ENCODE data around the gene NRG2. TPM values are rescaled to one million over a fixed set of nuclear protein-coding genes. Genes with fewer than 3 reads are reported as not detected.

NRG2 gene
- total RNA-seq, 1 experiment from 2014 or later: 0.59 TPM

- no TSS peak for BruUV-seq (replicated peaks)
- Histone ChIP-seq H3K27me3 (replicated peaks; ENCODE audit: control insufficient read depth, insufficient read depth, low read length) (no peaks in the 10 kb centered on the region), H3K9me3 (0 out of 2 replicates have a peak, but pooled peaks cover 2% of the 10 kb centered on the region), H3K4me1 (no peaks in the 10 kb centered on the region), H3K4me3 (ENCODE audit: low read depth, low read length) (no peak overlapping the region), H3K36me3 (ENCODE audit: control insufficient read depth, insufficient read depth, low read length) (no peaks in the 10 kb centered on the region)
- DNase-seq: no peak
- Mint-ChIP-seq H3K9me3 (ENCODE audit: unreplicated experiment) (no peaks in the 10 kb centered on the region), H3K36me3 (ENCODE audit: insufficient read depth, unreplicated experiment) (no peaks in the 10 kb centered on the region), H3K27me3 (ENCODE audit: insufficient read depth, unreplicated experiment) (peaks cover 13% of the 10 kb centered on the region), H3K27ac (ENCODE audit: unreplicated experiment) (no peak overlapping the region), H3K4me3 (ENCODE audit: unreplicated experiment) (no peak overlapping the region), H3K4me1 (ENCODE audit: low read depth, unreplicated experiment) (no peaks in the 10 kb centered on the region)
- ChIA-PET POLR2A (interaction anchor here (0.6 kb wide), 1 partner anchor 308 kb away, joined by 15 read pairs; no protein-coding TSS in a partner anchor), CTCF (interaction anchor here (1.2 kb wide), 1 partner anchor 13 kb away, joined by 3 read pairs; no protein-coding TSS in a partner anchor)
- intact Hi-C loops (cut with micrococcal nuclease; ENCODE audit: unreplicated experiment): no loop called here
- TF ChIP-seq CTCF (IDR thresholded peaks at IDR 0.05; ENCODE audit: insufficient read depth in 1 of 2, low read depth in 1 of 2, low read length in 1 of 2, severe bottlenecking in 1 of 2, unreplicated experiment in 1 of 2): no peak
Observed at GRCh38 chr5:139919308-139919707, 123.8 kb downstream of the NRG2 start.

GRCh38 chr5:139915834-139916233 lies 127.3 kb downstream of the NRG2 start:
- no peak overlapping the region for H3K4me3 ChIP-seq (ENCODE audit: low read depth, low read length)
- intact Hi-C loops (cut with micrococcal nuclease; ENCODE audit: unreplicated experiment): no loop called here
- no peaks in the 10 kb centered on the region for H3K4me1 ChIP-seq
- H3K9me3 ChIP-seq: 0 out of 2 replicates have a peak, but pooled peaks cover 2% of the 10 kb centered on the region
- no peaks in the 10 kb centered on the region for H3K36me3 Mint-ChIP-seq (ENCODE audit: insufficient read depth, unreplicated experiment)
- POLR2A ChIA-PET: no interaction called here
- peaks cover 4% of the 10 kb centered on the region for H3K27me3 Mint-ChIP-seq (ENCODE audit: insufficient read depth, unreplicated experiment)
- H3K27ac Mint-ChIP-seq (ENCODE audit: unreplicated experiment): no peak overlapping the region
- H3K4me1 Mint-ChIP-seq (ENCODE audit: low read depth, unreplicated experiment): no peaks in the 10 kb centered on the region
- H3K27me3 ChIP-seq (replicated peaks; ENCODE audit: control insufficient read depth, insufficient read depth, low read length): no peaks in the 10 kb centered on the region
- no peak for DNase-seq
- H3K36me3 ChIP-seq (ENCODE audit: control insufficient read depth, insufficient read depth, low read length): no peaks in the 10 kb centered on the region
- no peaks in the 10 kb centered on the region for H3K9me3 Mint-ChIP-seq (ENCODE audit: unreplicated experiment)
- H3K4me3 Mint-ChIP-seq (ENCODE audit: unreplicated experiment): no peak overlapping the region
- TF ChIP-seq CTCF (IDR thresholded peaks at IDR 0.05; ENCODE audit: insufficient read depth in 1 of 2, low read depth in 1 of 2, low read length in 1 of 2, severe bottlenecking in 1 of 2, unreplicated experiment in 1 of 2): no peak
- CTCF ChIA-PET: no interaction called here
- no TSS peak for BruUV-seq (replicated peaks)

GRCh38 chr5:139915266-139915665 lies 127.8 kb downstream of the NRG2 start:
- Mint-ChIP-seq H3K27ac (ENCODE audit: unreplicated experiment) (no peak overlapping the region), H3K36me3 (ENCODE audit: insufficient read depth, unreplicated experiment) (no peaks in the 10 kb centered on the region), H3K4me3 (ENCODE audit: unreplicated experiment) (no peak overlapping the region), H3K4me1 (ENCODE audit: low read depth, unreplicated experiment) (no peaks in the 10 kb centered on the region), H3K27me3 (ENCODE audit: insufficient read depth, unreplicated experiment) (peaks cover 6% of the 10 kb centered on the region), H3K9me3 (ENCODE audit: unreplicated experiment) (no peaks in the 10 kb centered on the region)
- no TSS peak for BruUV-seq (replicated peaks)
- intact Hi-C loops (cut with micrococcal nuclease; ENCODE audit: unreplicated experiment): no loop called here
- Histone ChIP-seq H3K4me1 (no peaks in the 10 kb centered on the region), H3K27me3 (replicated peaks; ENCODE audit: control insufficient read depth, insufficient read depth, low read length) (no peaks in the 10 kb centered on the region), H3K9me3 (0 out of 2 replicates have a peak, but pooled peaks cover 2% of the 10 kb centered on the region), H3K36me3 (ENCODE audit: control insufficient read depth, insufficient read depth, low read length) (no peaks in the 10 kb centered on the region), H3K4me3 (ENCODE audit: low read depth, low read length) (no peak overlapping the region)
- no peak for TF ChIP-seq CTCF (IDR thresholded peaks at IDR 0.05; ENCODE audit: insufficient read depth in 1 of 2, low read depth in 1 of 2, low read length in 1 of 2, severe bottlenecking in 1 of 2, unreplicated experiment in 1 of 2)
- CTCF ChIA-PET: interaction anchor here (0.6 kb wide), 1 partner anchor 35 kb away, joined by 3 read pairs; no protein-coding TSS in a partner anchor
- no peak for DNase-seq
- POLR2A ChIA-PET: no interaction called here

Measured in Caco-2 (cell line).